ENCODE data around the gene LCN1.
"Not testable (repeated sequence)": the region's sequence is repeated elsewhere in the genome, so short reads cannot be mapped to it uniquely, and the experiment has no call there.

LCN1 gene

GRCh38 chr9:135504262-135505243 lies 16.7 kb upstream of the LCN1 start:
- in situ Hi-C loops (cut with HindIII; ENCODE audit: low sequenced_read_pairs): loop anchor here (5.0 kb wide), 1 partner anchor 48 kb away; no protein-coding TSS in a partner anchor

DNA sequence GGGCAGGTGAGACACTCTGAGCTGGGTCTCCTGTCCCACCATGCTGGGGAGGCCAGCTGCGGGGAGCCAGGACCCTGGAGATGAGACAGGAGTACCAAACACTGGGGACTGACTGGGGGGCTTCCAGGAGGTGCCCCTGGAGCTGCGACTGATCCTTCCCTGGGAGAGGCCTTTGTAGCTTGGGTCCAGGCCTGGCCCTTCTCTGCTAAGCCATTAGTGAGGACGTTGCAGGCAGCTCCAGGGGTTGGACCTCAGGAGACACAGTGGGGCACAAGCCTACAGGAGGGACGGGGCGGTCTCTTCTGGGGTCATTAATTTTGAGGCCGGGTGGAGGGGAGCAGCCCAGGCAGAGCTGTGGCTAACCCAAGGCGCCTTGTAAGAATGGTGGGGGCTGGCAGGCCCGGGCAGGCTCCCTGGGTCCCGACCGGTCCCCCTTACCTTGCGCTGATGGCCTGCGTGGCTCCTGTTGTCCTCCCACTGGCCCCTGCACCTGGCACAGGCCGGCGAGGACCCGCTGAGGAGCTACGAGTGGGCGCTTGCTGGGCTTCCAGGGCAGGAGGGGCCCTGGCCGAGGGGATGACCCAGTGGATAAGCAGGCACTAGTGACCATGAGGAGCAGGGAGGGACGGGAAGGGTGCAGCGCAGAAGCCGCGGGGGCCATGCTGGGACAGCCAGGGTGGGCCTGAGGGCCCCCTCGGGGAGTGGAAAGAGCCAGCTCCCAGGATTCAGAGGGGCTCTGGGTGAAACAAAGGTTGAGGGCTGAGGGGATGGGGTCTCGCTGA lies 15.6 kb upstream of the LCN1 start:
- in situ Hi-C loops (cut with HindIII; ENCODE audit: low sequenced_read_pairs): no loop called here

- in situ Hi-C loops (cut with HindIII; ENCODE audit: low sequenced_read_pairs): no loop called here
Measured at GRCh38 chr9:135506327-135507103, 14.7 kb upstream of the LCN1 start.

- in situ Hi-C loops (cut with HindIII; ENCODE audit: low sequenced_read_pairs): no loop called here
Measured at GRCh38 chr9:135507104-135508035, 13.9 kb upstream of the LCN1 start.

DNA sequence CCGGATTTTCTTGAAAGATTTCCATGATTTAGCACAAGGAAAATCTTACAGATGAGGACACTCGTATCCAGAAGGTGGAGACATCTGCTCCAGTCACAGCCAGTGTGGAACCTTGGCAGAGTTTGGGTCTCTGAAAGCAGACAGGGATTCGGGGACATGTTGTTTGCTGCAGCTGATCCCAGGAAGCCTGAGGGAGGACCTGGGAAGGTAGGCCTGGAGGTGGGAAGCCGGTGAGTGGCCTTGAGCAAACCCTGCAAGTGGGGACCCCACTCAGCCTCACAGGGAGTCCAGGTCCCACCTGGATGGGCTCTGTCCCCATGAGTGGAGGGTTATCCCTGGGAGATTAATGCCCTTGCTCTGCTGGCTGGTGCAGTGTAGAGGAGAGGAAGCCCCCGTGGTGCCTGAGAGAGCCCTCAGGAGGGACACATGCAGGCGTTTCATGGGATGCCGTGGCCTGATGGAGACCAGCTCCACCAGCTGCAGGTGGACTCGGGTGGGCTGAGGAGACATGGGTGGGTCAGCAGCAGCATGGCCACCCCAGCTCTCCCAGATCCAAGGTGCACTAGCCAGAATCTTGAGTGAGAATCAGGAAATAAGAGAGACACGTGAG lies 12.9 kb upstream of the LCN1 start:
- in situ Hi-C loops (cut with HindIII; ENCODE audit: low sequenced_read_pairs): no loop called here

- in situ Hi-C loops (cut with HindIII; ENCODE audit: low sequenced_read_pairs): no loop called here
Measured at GRCh38 chr9:135509458-135509857, 11.8 kb upstream of the LCN1 start.

- in situ Hi-C loops (cut with HindIII; ENCODE audit: low sequenced_read_pairs): no loop called here
Measured at GRCh38 chr9:135512241-135512603, 9.0 kb upstream of the LCN1 start.

DNA sequence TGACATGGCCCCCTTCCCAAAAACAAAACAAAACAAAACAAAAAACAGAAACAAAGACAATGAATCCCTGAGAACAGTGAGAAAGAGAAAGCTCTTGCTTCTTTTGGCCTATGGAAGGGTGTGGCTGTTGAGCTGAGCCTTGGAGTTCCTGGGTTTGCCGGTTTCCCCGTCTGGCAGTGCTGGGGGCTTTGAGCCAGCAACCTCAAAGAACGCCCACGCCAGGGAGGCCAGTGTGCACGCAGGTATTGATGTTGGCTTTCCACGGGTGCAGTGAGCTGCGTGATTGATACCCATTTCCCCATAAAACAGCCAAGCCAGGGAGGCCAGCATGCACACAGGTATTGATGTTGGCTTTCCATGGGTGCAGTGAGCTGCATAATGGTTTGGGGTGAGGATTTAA lies 8.3 kb upstream of the LCN1 start:
- in situ Hi-C loops (cut with HindIII; ENCODE audit: low sequenced_read_pairs): no loop called here

- in situ Hi-C loops (cut with HindIII; ENCODE audit: low sequenced_read_pairs): no loop called here
Measured at GRCh38 chr9:135513351-135513846, 7.8 kb upstream of the LCN1 start.

DNA sequence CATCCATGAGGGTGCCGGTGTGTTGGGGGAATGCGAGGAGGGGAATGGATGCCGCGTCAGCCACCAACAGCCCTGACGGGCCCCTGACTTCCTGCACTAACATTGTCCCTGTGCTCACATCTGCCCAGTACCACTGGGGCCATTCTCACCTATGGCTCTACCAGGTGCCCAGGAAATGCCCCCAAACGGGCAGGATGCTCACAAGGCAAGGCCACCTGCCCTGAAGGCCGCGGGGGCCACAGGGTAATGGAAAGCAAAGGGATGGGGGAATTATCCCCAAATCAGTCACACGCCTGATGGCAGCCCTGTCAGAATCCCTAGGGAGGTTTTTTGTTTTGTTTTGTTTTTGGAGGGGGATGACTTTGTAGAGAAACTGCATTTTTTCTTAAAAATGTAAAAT lies 7.3 kb upstream of the LCN1 start:
- in situ Hi-C loops (cut with HindIII; ENCODE audit: low sequenced_read_pairs): not testable (repeated sequence)

DNA sequence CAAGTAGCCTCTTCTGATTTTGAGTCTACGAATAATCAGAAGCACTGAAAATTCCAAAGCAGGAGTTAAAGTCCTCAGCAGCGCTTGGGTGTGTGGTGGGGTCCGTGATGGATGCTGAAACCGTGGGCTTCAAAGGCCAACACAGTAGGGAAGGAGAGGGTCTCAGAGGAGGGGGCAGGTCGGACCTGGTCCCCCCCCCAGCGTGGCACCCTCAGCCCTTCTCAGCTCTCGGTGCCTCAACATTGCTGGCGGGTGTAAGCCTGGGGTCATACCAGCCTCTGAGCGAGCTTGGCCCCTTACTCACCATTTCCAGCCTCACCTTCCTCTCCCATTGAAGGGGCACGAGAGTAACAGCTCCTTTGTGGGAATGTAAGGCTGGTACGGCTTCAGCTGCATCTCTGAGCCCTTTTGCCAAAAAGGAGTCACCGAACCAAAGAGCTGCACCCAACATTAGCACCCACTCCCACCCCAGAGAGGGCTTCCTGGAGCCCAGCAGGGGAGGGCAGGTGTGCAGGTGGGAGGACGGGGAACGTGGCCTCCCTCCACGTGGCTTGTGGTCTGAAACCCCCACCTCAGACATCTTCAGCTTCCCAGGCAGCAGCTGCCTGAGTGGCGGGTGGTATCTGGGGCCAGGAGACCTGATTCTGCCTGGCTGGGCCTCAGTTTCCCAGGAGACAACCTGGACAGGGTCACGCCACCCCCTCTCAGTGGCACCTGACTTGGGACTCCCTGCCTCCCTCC lies 6.7 kb upstream of the LCN1 start:
- in situ Hi-C loops (cut with HindIII; ENCODE audit: low sequenced_read_pairs): no loop called here

GRCh38 chr9:135515083-135515951 lies 5.9 kb upstream of the LCN1 start:
- in situ Hi-C loops (cut with HindIII; ENCODE audit: low sequenced_read_pairs): no loop called here

- in situ Hi-C loops (cut with HindIII; ENCODE audit: low sequenced_read_pairs): no loop called here
Measured at GRCh38 chr9:135516132-135516860, 4.9 kb upstream of the LCN1 start.

- in situ Hi-C loops (cut with HindIII; ENCODE audit: low sequenced_read_pairs): no loop called here
Measured at GRCh38 chr9:135517407-135517822, 3.8 kb upstream of the LCN1 start.

DNA sequence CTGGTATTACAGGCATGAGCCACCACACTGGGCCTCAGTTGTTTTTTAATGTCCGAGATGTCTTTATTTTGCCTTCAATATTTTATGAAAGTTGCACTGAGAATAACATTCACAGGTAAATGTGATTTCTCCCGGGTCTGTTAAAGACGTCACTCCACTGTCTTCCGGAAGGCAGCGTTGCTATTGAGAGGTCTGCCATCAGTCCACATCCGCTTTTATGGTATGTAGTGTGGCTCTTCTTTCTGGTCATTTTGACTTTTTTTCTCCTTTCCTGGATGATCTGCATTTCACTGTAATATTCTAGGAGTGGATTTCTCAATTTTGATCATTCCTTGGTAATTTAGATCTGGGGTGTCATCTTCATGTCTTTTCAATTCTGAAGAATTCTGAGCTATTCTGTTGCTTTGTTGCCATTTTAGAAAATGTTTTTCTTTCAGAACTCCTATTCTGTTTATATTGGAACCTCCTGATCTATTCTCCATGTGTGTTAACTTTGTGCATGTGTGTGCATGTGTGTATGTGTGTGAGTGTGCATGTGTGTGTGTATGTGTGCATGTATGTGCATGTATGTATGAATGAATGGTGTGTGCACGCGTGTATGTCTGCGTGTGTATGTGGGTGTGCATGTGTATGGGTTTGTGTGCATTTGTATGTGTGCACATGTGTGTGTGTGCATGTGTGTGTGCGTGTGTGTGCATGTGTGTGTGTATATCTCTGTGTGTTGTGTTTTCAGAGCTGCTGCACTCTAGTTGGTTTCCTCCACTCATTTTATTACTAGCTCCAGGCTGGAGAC lies 1.9 kb upstream of the LCN1 start:
- in situ Hi-C loops (cut with HindIII; ENCODE audit: low sequenced_read_pairs): no loop called here

- in situ Hi-C loops (cut with HindIII; ENCODE audit: low sequenced_read_pairs): no loop called here
Measured at GRCh38 chr9:135521608-135522095, 412 bp downstream of the LCN1 start.

All from endothelial cell of hepatic sinusoid (primary cell).